ENCODE measurements around the gene ZBED1. TPM values are rescaled to one million over a fixed set of nuclear protein-coding genes. Genes with fewer than 3 reads are reported as not detected.
"Not testable (repeated sequence)": the region's sequence is repeated elsewhere in the genome, so short reads cannot be mapped to it uniquely, and the experiment has no call there.

Gene ZBED1
- total RNA-seq, 4 donors from 2014 or later: 37.2 to 41.1 (median 39.4) TPM

GRCh38 chrX:2520539-2520938 lies 19.8 kb upstream of the ZBED1 start:
- no peak overlapping the region for H3K4me3 ChIP-seq
- no peaks in the 10 kb centered on the region for H3K36me3 ChIP-seq
- WGBS, 2 donors (ENCODE audit: low coverage in 1 of 2): 89 to 93% methylated on average over 7 to 8 of the region's 8 CpGs
- no peaks in the 10 kb centered on the region for H3K4me1 ChIP-seq
- no peaks in the 10 kb centered on the region for H3K27me3 ChIP-seq
- no peaks in the 10 kb centered on the region for H3K9me3 ChIP-seq
- no peak for ATAC-seq
- TF ChIP-seq POLR2A (IDR thresholded peaks at IDR 0.05) (no peak), EP300 (IDR thresholded peaks at IDR 0.05) (no peak), POLR2AphosphoS5 (IDR thresholded peaks at IDR 0.05) (no peak)
- TF ChIP-seq, protein P1, sequence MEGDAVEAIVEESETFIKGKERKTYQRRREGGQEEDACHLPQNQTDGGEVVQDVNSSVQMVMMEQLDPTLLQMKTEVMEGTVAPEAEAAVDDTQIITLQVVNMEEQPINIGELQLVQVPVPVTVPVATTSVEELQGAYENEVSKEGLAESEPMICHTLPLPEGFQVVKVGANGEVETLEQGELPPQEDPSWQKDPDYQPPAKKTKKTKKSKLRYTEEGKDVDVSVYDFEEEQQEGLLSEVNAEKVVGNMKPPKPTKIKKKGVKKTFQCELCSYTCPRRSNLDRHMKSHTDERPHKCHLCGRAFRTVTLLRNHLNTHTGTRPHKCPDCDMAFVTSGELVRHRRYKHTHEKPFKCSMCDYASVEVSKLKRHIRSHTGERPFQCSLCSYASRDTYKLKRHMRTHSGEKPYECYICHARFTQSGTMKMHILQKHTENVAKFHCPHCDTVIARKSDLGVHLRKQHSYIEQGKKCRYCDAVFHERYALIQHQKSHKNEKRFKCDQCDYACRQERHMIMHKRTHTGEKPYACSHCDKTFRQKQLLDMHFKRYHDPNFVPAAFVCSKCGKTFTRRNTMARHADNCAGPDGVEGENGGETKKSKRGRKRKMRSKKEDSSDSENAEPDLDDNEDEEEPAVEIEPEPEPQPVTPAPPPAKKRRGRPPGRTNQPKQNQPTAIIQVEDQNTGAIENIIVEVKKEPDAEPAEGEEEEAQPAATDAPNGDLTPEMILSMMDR (IDR thresholded peaks at IDR 0.05): no peak
- H3K27ac ChIP-seq: no peak overlapping the region

DNA sequence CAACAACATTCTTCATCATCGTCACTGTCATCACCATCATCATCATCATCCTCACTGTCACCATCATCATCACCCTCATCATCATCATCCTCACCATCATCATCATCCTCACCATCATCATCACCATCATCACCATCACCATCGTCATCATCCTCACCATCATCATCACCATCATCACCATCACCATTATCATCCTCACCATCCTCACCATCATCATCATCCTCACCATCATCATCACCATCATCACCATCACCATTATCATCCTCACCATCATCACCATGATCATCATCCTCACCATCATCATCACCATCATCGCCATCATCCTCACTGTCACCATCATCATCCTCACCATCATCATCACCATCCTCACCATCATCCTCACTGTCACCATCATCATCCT lies 18.9 kb upstream of the ZBED1 start:
- WGBS, 2 donors (ENCODE audit: low coverage in 1 of 2): 0 to 63% methylated on average over 2 to 3 of the region's 3 CpGs

DNA sequence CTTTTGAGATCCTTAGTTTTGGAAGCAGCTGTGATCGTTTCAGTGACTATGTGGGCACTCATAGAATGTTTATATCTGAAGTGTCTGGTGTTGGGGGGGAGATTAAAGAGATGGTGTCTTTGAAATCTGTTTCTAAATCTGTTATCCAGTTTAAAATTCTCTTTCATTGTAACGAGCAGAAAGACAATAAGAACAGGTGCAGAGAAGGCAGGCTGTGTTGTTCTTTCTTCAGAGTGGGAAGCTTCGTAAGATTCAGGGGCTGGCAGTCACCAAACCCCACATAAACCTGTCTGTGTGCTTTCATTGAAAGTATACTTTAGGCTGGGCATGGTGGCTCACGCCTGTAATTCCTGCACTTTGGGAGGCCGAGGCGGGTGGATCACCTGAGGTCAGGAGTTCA lies 16.3 kb upstream of the ZBED1 start:
- Histone ChIP-seq H3K36me3 (no peaks in the 10 kb centered on the region), H3K4me3 (no peak overlapping the region), H3K27ac (no peak overlapping the region), H3K9me3 (no peaks in the 10 kb centered on the region), H3K4me1 (no peaks in the 10 kb centered on the region), H3K27me3 (no peaks in the 10 kb centered on the region)
- no peak for TF ChIP-seq EP300 (IDR thresholded peaks at IDR 0.05)
- no peak for TF ChIP-seq POLR2A (IDR thresholded peaks at IDR 0.05)
- TF ChIP-seq, protein P1 (IDR thresholded peaks at IDR 0.05): no peak
- TF ChIP-seq POLR2AphosphoS5 (IDR thresholded peaks at IDR 0.05): no peak
- no peak for ATAC-seq
- 44 to 66% methylated on average over 4 of the region's 6 CpGs for WGBS, 2 donors (ENCODE audit: low coverage in 1 of 2)

More for the DNA sequence above, 18.9 kb upstream of the ZBED1 start:
- H3K4me1 ChIP-seq, H3K27me3 ChIP-seq, H3K4me3 ChIP-seq, ATAC-seq, H3K9me3 ChIP-seq, H3K27ac ChIP-seq, H3K36me3 ChIP-seq: not testable (repeated sequence)

DNA sequence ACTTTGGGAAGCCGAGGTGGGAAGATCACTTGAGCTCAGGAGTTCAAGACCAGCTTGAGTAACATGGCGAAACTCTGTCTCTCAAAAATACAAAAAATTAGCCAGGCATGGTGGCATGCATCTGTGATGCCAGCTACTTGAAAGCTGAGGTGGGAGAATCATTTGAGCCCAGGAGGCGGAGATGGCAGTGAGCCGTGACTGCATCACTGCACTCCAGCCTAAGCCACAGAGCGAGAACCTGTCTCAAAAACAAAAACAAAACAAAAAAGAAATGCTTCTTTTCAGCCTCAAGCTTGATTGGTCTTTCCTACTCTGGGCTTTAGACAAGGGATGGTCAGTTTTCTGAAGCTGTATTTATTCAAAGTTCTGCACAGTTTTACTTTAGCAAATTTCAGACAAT lies 15.8 kb upstream of the ZBED1 start:
- no peak for ATAC-seq
- Histone ChIP-seq H3K9me3 (no peaks in the 10 kb centered on the region), H3K27ac (no peak overlapping the region), H3K27me3 (no peaks in the 10 kb centered on the region), H3K36me3 (no peaks in the 10 kb centered on the region), H3K4me1 (no peaks in the 10 kb centered on the region), H3K4me3 (no peak overlapping the region)
- WGBS, 2 donors (ENCODE audit: low coverage in 1 of 2): 77 to 78% methylated on average over 4 to 5 of the region's 5 CpGs
- no peak for TF ChIP-seq EP300 (IDR thresholded peaks at IDR 0.05)
- TF ChIP-seq POLR2AphosphoS5 (IDR thresholded peaks at IDR 0.05): no peak
- TF ChIP-seq, protein P1 (IDR thresholded peaks at IDR 0.05): no peak
- no peak for TF ChIP-seq POLR2A (IDR thresholded peaks at IDR 0.05)

GRCh38 chrX:2514131-2514530 lies 13.4 kb upstream of the ZBED1 start:
- no peak overlapping the region for H3K27ac ChIP-seq
- H3K36me3 ChIP-seq: no peaks in the 10 kb centered on the region
- no peaks in the 10 kb centered on the region for H3K9me3 ChIP-seq
- H3K4me3 ChIP-seq: no peak overlapping the region
- TF ChIP-seq POLR2A (IDR thresholded peaks at IDR 0.05): no peak
- no peak for TF ChIP-seq EP300 (IDR thresholded peaks at IDR 0.05)
- TF ChIP-seq POLR2AphosphoS5 (IDR thresholded peaks at IDR 0.05): no peak
- TF ChIP-seq, protein P1 (IDR thresholded peaks at IDR 0.05): no peak
- 42 to 56% methylated on average over 3 to 5 of the region's 5 CpGs for WGBS, 2 donors (ENCODE audit: low coverage in 1 of 2)
- ATAC-seq: no peak
- no peaks in the 10 kb centered on the region for H3K27me3 ChIP-seq
- no peaks in the 10 kb centered on the region for H3K4me1 ChIP-seq

All from gastroesophageal sphincter (tissue), 4 donors.